Gastrocnemius medialis (tissue), 4 donors: Measurements from ENCODE around the gene TMC3. TPM values are rescaled to one million over a fixed set of nuclear protein-coding genes. Genes with fewer than 3 reads are reported as not detected.

Source experiments
- ATAC-seq, 2 donors: fragments of 150-250 bp; one replicate each; pipeline ENCODE4 v1.9.1; 2016
- DNase-seq, 2 donors: peaks; one replicate each; pipeline ENCODE4 v3.0.0-alpha.2; 2019
- H3K27ac ChIP-seq, 4 donors: fragments of 200-600 bp; sonication (generic); 1 replicate in 1 of 4; 2 replicates in 3 of 4; pipeline ENCODE4 v1.5.1; 2016 to 2018; ENCODE audit warnings: mild to moderate bottlenecking in 2 of 4, moderate library complexity in 1 of 4
- H3K27me3 ChIP-seq, 3 donors: fragments of 200-600 bp; sonication (generic) in 2 of 3; 1 replicate in 1 of 3; 2 replicates in 2 of 3; pipeline versions ENCODE4 v1.5.1 to v1.6.0; 2016 to 2019; ENCODE audit warnings: mild to moderate bottlenecking in 1 of 3, moderate library complexity in 1 of 3
- H3K36me3 ChIP-seq, 2 donors: fragments of 200-600 bp; sonication (generic) in 1 of 2; one replicate each; pipeline ENCODE4 v1.5.1; 2017 to 2018
- H3K4me1 ChIP-seq, 2 donors: fragments of 200-600 bp; sonication (generic) in 1 of 2; one replicate each; pipeline ENCODE4 v1.5.1; 2016 to 2017; ENCODE audit warnings: mild to moderate bottlenecking in 2 of 2
- H3K4me3 ChIP-seq, 4 donors: fragments of 200-600 bp; sonication (generic) in 3 of 4; 1 replicate in 1 of 4; 2 replicates in 3 of 4; pipeline ENCODE4 v1.5.1; 2016 to 2019; ENCODE audit warnings: mild to moderate bottlenecking in 2 of 4
- H3K9me3 ChIP-seq, 3 donors: fragments of 200-600 bp; sonication (generic) in 2 of 3; 1 replicate in 1 of 3; 2 replicates in 2 of 3; pipeline ENCODE4 v1.5.1; 2016 to 2019
- POLR2A ChIP-seq, 2 donors: fragments of 450-650 bp; IDR thresholded peaks; one replicate each; pipeline ENCODE4 v1.6.1; 2017; ENCODE audit warnings: antibody characterized with exemption in 2 of 2, mild to moderate bottlenecking in 2 of 2, moderate library complexity in 2 of 2
- in situ Hi-C, 4 donors: fragments of 200-750 bp; cut with MboI; loops; one replicate each; pipeline versions ENCODE4 v1.15.0 to v1.8.0; 2017; ENCODE audit warnings: low sequenced_read_pairs in 4 of 4
- intact Hi-C: fragments of 100-400 bp; cut with DNase I; formaldehyde crosslinking; loops from one replicate; pipeline ENCODE4 v1.15.1; 2023; ENCODE audit warnings: low total_unique reads
- total RNA-seq, 4 donors: library from RNA; depleted of rRNA; stranded (reverse); fragments of >200 nt; gene quantifications; one replicate each; pipeline versions ENCODE4 v1.1.0 to v1.2.3, GENCODE V29; 2016
- TF ChIP-seq, protein P1 (sequence below), 5 experiments: fragments of 450-650 bp in 3 of 5; fragments of 200-600 bp in 2 of 5; sonication (generic) in 2 of 5; IDR thresholded peaks in 4 of 5; conservative IDR thresholded peaks in 1 of 5; 1 replicate in 4 of 5; 2 replicates in 1 of 5; pipeline ENCODE4 v1.5.1; 2016 to 2019; ENCODE audit warnings: antibody characterized with exemption in 5 of 5, mild to moderate bottlenecking in 3 of 5, moderate library complexity in 3 of 5

Gene TMC3
- total RNA-seq, 4 donors from 2014 or later, result not detected

DNA sequence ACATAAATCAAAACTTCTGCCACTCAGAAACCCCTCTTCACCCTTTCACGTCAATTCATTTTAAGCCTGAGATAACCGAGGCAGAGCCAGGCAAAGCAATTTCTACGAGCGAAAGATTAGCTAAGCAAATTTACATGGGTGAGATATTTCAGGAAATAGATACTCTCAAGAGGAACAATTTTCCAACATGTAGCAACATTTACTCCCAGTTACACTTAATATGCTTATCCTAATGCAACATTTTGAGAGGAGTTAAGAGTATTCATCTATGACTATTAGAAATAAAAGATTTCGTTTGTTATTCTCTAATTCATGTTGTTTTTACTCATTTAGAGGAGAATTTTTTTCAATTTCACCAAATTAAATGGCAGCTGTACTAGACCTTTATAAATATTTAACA is 837 bp downstream of the TMC3 start:
- TF ChIP-seq, protein P1, sequence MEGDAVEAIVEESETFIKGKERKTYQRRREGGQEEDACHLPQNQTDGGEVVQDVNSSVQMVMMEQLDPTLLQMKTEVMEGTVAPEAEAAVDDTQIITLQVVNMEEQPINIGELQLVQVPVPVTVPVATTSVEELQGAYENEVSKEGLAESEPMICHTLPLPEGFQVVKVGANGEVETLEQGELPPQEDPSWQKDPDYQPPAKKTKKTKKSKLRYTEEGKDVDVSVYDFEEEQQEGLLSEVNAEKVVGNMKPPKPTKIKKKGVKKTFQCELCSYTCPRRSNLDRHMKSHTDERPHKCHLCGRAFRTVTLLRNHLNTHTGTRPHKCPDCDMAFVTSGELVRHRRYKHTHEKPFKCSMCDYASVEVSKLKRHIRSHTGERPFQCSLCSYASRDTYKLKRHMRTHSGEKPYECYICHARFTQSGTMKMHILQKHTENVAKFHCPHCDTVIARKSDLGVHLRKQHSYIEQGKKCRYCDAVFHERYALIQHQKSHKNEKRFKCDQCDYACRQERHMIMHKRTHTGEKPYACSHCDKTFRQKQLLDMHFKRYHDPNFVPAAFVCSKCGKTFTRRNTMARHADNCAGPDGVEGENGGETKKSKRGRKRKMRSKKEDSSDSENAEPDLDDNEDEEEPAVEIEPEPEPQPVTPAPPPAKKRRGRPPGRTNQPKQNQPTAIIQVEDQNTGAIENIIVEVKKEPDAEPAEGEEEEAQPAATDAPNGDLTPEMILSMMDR (IDR thresholded peaks at IDR 0.05 in 4 of 5, conservative IDR thresholded peaks at IDR 0.05 in 1 of 5), result no peak
- TF ChIP-seq POLR2A (IDR thresholded peaks at IDR 0.05), result no peak
- no peaks in the 10 kb centered on the region for H3K27me3 ChIP-seq
- ATAC-seq, result no peak
- H3K27ac ChIP-seq, result no peak overlapping the region
- intact Hi-C loops (no loop called here), in situ Hi-C loops (loop anchor here in 1 of 4 donors (10.0 kb wide), 1 partner anchor 62 kb away; no protein-coding TSS in a partner anchor)
- no peaks in the 10 kb centered on the region for H3K9me3 ChIP-seq
- H3K4me3 ChIP-seq, result no peak overlapping the region
- DNase-seq, result no peak
- no peaks in the 10 kb centered on the region for H3K36me3 ChIP-seq
- H3K4me1 ChIP-seq, result no peaks in the 10 kb centered on the region

DNA sequence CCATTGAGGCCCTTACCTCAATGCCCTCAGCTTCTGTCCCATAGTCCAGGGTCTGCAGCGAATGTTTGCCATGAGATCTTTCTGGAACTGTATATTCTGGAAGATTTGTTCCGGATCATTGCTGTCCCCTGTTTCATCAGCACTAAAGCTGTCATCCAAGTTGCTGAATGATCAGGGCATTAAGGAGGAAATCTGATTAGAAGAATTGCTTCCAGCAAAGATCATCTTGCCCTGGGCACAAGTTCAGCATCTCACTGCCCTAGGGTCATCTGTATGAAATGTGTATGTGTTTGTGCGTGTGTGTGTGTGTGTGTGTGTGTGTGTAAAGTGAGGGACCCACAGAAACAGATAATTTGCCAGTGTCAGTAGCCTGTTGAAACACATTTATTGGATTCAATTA is 1.4 kb downstream of the TMC3 start:
- ATAC-seq, result no peak
- no peaks in the 10 kb centered on the region for H3K27me3 ChIP-seq

DNA sequence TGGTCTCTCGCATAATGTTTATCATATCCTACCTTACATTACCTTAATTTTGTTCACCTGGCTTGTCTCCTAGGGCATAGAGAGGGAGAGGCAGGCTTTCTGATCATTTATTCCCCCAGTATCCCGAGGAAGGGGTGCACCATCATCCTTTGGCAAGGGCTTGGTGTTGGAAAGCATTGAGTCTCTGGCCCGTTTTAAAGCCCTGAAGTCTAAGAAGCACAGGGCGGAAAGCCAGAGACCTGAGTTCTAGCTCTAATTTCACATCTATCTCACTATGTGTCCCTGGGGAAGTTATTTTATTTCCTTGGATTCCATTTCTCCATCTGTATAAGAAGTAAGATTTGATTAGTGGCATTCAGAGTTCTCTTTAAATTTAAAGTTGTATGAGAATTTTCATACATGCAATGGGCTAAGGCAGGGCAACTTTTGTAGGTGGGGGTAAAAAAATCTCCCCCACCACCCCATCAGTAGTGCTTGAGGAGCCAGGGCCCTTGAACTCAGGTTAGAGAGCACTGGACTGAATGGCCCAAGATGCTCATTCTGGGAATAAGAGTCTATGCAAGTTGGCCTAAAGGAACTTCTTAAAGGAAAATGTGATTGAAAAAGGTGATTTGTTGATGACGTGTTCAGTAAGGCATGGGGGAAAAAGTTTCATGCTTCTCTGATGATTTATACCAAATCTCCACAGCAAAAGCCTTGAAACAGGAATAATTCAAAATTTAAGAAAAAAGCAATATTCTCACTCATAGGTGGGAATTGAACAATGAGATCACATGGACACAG is 10.1 kb downstream of the TMC3 start:
- in situ Hi-C loops, result no loop called here
- TF ChIP-seq, protein P1 (IDR thresholded peaks at IDR 0.05 in 4 of 5, conservative IDR thresholded peaks at IDR 0.05 in 1 of 5), result no peak
- no peak for TF ChIP-seq POLR2A (IDR thresholded peaks at IDR 0.05)
- DNase-seq (no peak), ATAC-seq (no peak)
- Histone ChIP-seq H3K27ac (no peak overlapping the region), H3K36me3 (no peaks in the 10 kb centered on the region), H3K4me1 (no peaks in the 10 kb centered on the region), H3K9me3 (no peaks in the 10 kb centered on the region), H3K27me3 (no peaks in the 10 kb centered on the region), H3K4me3 (no peak overlapping the region)
- intact Hi-C loops, result no loop called here

More for the DNA sequence above, 1.4 kb downstream of the TMC3 start:
- Histone ChIP-seq H3K4me3 (no peak overlapping the region), H3K36me3 (no peaks in the 10 kb centered on the region), H3K9me3 (no peaks in the 10 kb centered on the region), H3K4me1 (no peaks in the 10 kb centered on the region), H3K27ac (no peak overlapping the region)
- in situ Hi-C loops, result loop anchor here in 1 of 4 donors (10.0 kb wide), 1 partner anchor 62 kb away; no protein-coding TSS in a partner anchor
- no peak for DNase-seq
- intact Hi-C loops, result no loop called here
- no peak for TF ChIP-seq POLR2A (IDR thresholded peaks at IDR 0.05)
- TF ChIP-seq, protein P1 (IDR thresholded peaks at IDR 0.05 in 4 of 5, conservative IDR thresholded peaks at IDR 0.05 in 1 of 5), result no peak

DNA sequence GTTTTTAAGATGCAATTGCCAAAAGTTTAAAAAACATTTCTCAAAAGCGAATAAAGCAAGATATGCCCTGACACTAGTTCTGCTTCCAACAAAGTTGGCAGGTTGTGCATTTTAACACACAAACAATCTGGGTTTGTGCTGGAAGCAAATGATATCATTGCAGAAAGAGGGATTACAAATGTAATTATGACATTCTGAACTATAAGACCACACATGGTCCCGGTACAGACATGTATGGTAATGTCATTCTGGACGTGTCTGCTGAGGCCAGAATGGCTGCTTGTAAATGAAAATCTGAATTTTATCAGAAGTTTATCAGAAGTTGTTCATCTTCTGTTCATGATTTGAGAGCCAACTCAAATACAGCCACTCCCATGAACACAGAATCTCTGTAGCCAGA is 10.7 kb downstream of the TMC3 start:
- H3K4me3 ChIP-seq, result no peak overlapping the region
- DNase-seq, result no peak
- H3K27ac ChIP-seq, result no peak overlapping the region
- H3K9me3 ChIP-seq, result no peaks in the 10 kb centered on the region
- H3K36me3 ChIP-seq, result no peaks in the 10 kb centered on the region
- no peak for ATAC-seq
- no peak for TF ChIP-seq POLR2A (IDR thresholded peaks at IDR 0.05)
- TF ChIP-seq, protein P1 (IDR thresholded peaks at IDR 0.05 in 4 of 5, conservative IDR thresholded peaks at IDR 0.05 in 1 of 5), result no peak
- no peaks in the 10 kb centered on the region for H3K27me3 ChIP-seq
- intact Hi-C loops, result no loop called here
- H3K4me1 ChIP-seq, result no peaks in the 10 kb centered on the region
- in situ Hi-C loops, result no loop called here
